SKM-1 treated with dmso at 0.1 percent for 144 hours (cell line): ENCODE data around the gene TMEM151B.
A peak's percentile ranks its signal among the peaks of the same experiment; 100 is the strongest.
"Not testable (repeated sequence)": the region's sequence is repeated elsewhere in the genome, so short reads cannot be mapped to it uniquely, and the experiment has no call there.

ENCODE experiments used
- DNase-seq: peaks from one replicate; lab custom pipeline; 2025; ENCODE audit not compliant: unreplicated experiment; lab: John Stamatoyannopoulos, UW

TMEM151B gene

DNA sequence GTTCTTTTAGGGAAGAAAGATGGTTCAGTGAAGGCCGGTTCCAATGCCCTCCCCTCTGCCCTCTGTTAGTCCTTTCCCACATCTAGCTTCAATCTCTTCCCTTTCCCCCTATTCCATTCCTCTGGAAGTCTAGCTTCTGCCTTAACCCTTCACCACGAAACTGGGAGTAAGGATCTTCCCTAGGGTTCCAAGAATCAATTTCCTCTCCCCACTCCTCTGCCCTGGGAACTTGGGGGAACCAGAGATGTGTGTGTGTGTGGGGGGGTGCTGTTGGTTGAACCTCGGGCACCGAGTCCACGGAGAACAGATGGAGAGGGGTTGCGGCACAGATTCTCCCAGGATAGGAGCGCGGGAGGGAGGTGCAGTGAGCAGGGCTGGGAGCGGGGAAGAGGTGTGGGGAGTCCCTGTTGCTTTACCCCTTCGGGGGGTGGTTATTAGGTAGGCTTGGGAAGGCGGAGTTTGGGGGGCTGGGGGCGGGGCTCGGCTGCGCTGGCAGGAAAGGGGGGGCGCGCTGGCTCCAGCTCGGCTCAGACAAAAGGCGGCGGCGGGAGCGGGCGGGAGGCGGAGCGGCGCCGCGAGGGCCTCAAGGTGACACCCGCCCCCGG lies at the start of gene TMEM151B:
TSS of gene TMEM151B (plus strand) at position 530 of the 605 bp plus-strand sequence. CDS start 293 bp downstream, outside the sequence.
- no peak for DNase-seq

DNA sequence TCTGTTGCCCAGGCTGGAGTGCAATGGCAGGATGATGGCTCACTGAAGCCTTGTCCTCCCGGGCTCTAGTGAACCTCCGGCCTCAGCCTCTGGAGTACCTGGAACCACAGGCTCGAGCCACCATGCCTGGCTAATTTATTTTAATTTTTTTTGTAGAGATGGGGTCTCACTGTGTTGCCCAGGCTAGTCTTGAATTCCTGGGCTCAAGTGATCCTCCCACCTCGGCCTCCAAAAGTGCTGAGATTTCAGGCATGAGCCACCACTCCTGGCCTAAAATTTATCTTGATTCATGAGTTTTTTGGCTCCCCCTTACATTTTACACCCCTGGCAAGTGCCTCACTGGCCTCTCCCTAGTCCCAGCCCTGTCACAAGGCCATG lies 49.3 kb upstream of the TMEM151B start:
- no peak for DNase-seq

DNA sequence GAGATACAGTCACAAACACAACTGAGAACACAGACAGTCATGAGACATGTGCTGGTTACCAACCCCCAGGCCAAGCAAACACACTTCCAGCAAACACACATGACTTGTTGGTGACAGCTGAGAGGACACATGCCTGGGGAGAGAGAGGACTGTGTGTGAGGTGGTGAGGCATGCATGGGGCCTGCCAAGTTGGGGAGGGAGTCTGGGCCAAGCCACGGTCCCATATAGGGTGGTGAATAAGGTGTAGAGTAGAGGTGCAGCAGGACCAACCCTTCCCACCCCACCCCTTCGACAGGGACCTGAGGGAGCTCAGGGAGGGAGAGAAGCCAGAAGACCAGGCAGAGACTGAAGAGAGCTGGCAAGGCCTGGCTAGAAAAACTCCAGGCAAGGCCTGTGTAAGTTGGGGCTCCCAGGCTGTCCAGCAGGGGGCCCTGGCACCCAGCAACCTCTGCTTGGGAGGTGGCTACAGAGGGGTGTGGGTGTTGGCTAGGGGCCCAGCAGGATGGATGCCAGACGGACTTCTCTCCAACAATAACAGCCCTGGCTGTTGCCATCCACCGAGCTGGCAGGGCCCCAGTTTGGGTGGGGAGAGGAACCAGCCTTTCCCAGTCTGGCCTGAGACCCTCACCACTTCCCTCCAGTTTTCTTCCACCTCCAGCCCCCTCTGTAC lies 48.8 kb upstream of the TMEM151B start:
- DNase-seq, result peak; percentile 82

DNA sequence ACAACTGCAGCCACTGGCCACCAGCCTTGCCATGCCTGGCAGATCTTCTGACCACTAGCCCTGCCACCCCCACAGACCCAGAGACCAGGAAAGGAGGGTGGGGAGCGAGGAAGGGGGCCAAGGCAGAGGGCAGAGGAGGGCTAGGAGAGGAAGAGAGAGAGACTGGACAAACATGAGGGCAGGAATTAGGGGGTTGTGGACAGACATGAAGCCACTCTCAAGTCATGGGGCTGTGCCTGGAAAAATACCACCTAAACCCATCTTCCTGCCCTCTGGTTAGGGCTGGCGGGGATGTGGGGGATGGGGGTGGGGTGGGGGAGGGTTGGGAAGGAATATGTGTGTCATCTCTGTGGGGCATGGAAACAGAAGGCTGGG lies 48.3 kb upstream of the TMEM151B start:
- no peak for DNase-seq

DNA sequence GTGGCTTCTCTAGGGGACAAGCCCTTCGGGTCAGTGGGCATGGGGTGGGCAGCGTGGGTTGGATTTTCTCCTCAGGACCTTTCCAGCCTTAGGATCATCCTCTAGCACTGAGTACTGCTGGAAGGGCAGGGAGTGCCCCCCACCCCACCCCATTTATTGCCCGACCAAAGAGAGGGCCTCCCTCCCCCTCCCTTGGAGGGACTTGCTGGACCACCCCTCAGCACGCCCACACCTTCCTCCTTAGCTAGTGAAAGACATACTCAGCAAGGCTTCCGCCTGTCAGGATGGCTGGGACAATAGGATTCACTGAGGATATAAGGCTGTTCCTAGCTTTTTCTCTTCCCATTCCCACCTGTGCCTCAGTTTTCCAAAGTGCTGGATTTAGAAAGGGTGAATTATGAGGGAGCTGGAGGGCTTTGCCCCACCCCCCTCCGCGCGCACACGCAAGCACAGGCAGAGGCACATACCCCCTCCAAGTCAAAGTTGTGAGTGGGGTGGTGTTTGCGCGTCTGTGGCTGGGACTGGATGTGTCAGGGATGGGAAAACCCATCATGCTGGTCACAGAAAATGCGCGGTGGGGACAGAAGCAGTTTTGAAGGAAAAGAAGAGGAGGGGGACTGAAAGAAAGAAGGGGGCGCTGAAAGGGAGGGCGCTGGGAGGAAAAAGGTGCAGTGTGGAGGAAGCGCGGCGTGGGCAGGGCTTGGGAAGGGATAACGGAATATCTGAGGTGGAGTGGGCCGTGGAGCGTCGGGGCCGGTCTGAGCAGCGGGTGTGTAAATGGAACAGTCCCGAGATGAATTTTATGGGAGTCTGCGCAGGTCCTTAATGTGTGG lies 47.5 kb upstream of the TMEM151B start:
- no peak for DNase-seq

DNA sequence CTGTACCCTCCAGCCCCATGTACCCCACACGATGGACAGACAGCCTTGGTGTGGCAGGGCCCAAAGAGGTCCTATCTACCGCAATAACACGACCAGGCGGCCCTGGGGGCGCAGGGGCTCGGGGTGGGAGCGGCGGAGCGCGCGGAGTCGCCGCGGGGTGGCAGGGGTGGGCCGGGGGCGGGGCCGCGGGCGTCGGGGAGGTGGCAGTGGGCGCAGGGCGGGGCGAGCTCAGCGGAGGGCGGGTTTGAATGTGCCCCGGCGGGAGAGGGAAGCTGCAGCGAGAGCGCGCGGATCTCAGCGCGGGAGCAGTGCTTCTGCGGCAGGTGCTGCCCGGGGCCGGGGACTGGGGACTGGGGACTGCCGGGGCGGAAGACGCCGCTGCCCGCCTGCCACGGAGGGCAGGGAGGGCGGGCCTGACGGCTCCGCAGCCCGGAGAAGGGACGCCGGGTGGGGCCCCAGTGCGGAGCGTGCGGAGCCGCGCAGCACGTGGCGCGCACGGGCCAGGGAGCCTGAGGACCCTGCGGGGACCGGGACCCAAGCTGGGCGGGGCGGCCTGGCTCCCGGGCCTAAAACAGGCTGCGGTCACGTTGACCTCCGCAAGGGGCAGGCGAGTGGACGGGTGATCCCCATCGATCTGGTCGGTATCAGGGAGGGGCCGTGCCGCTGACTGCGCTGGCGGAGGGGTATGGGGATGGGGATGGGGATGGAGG lies 46.8 kb upstream of the TMEM151B start, which contains the start of gene SLC29A1:
TSS of gene SLC29A1 (plus strand) at position 277 of the 710 bp plus-strand sequence. CDS start 3,719 bp downstream, outside the sequence.
- DNase-seq, result peak; percentile 84

DNA sequence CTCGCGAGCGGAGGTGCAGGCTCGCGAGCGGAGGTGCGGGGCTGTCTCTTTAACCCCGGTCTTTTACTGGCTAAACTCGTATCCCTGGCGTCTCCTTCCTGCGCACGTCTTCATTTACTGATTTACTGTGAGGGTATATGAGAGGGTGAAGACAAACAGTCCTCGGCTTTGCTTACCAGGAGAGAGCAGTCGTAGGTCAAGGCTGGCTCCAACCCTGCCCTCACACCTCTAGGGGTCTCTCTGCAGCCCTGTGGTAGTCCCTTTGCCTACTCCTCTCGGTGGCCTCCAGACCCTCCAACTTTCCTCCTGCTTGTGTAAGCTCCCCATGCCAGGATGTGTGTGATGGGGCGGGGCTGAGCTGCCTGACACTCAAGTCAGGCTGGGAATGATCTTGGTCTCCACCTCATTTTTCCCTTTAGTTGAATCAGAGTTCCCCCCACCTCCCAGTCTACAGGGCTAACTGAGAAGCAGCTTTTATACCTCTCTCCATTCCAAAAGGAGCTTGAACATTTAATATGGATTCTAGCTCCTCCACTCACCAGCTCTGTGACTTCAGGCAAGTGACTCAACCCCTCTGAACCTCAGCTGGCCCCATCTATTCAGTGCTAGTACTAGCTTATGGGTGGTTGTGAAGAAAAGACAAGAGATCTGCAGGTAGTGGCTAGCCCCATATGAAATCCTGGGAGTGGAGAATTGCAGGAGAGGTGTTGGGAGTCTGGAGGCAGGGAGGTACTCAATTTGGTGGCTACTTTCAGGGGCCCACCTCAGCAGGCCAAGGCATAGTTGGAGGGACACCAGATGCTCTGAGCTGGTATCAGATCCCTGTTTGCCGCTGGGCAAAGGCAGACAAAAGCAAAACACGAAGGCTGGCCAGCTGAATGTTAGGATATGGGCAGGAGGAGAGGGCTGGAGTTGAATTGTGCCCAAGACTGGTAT lies 46.0 kb upstream of the TMEM151B start:
- DNase-seq, result no peak

DNA sequence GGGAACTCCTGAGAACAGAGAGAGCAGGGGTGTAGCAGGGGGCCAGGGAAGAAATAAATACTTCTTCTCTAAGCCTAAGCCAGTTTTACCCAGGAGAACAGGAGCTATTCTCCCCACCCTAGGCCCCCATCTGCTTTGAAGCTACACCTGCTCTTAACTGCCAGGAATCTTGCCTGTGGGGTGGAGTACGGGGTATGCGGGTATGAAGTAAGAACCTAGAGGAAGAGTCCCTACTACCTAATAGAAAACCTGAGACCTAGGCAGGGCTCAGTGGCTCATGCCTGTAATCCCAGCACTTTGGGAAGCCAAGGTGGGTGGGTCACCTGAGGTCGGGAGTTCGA lies 45.3 kb upstream of the TMEM151B start:
- no peak for DNase-seq

DNA sequence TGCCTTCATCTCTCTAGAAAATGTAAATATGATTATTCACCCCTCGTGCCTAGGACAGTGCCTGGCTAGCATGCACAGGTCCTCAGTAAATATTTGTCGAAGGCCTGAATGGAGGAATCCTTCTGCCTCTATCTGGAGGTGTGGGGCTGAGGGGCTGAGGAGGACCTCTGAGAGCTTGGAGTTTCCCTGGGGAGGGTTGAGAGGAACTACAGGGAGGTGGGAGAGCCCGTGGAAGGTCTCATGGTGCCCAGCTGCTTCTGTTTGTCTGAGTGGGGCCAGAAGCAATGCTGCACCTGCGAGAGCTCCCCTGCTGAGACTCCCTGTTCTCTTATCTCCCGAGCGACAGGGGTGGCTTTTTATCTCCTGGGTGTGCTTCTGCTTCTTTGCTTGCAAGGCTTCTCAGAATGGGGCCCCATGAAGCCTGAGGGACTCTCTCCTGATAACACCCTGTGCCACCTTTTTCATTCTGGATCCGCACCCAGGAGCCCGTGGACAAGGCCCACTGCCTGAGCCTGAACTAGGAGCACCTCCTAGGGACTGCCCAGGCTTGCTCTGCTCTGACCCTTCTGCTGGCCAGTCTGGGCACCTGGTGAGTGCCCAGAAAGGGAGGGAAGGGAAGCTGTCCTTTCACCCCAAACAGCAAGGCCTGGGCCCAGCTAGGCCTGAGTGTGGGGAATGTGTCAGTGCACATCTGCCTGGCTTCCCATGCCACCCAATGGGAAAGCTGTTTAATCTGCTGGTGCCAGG lies 44.5 kb upstream of the TMEM151B start:
- DNase-seq, result no peak

DNA sequence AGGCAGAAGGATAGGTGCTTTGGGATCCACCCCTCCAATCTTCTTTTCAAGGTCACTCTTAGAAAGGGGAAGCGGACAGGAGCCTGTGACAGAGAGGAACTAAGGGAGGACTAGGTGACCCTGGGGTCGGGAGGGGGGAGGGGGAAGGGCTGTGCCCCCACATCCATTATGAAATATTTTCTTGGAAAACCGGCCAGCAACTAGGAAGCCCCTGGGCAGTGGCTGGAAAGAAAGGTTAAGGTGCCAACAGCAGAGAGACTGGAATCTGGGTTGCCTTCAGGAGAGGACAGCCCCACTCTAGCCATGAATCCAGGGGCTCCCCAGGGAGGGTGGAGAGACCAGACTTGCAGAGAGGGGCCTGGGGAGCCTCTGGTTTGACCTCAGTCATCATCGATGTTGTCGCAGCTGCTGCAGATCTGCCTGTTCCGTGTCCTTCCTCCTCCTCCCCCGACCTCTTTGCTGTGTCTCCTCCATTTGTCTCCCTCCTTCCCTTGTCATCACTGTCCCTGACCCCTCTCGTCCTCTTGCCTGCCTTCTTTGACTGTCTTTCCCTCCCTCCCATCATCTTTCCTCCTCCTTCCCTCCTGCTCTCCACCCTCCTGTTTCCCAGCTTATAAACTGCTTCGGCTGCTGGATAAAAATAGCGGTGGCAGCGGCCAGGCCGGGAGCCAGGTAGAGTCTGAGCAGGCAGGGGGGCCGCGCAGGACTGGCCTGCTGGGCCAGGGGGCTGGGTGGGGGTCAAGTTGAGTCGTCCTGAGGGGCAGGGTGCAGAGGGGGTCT lies 43.7 kb upstream of the TMEM151B start:
- DNase-seq, result peak; percentile 40

DNA sequence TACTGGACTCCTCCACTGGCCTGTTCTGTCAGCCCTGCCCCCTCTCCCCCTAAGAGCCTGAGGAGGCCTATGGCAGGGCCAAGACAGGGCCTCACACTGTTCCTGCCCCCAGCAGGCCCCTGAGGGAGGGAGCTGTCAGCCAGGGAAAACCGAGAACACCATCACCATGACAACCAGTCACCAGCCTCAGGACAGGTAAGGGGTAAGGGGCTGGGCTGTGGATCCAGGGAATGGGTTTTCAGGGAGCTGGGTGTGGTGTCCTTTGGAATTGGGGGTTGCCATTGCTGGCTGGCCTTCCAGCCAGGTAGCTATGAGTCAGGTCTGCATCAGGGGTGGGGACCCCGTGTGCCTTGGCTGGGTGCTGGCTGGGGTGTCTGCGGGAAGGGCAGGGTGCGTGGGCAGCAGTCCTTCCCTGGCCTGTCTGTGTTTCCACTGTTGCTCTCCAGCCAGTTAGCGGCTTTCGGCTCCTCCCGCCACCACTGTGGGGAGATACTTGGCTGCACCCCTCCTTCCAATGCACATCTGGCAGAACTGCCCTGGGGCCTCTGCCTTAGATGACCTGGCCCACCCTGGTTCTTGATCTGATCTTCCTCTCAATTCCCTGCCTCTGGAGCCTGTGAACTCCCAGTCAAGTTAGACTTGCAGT lies 43.0 kb upstream of the TMEM151B start:
- DNase-seq, result no peak

DNA sequence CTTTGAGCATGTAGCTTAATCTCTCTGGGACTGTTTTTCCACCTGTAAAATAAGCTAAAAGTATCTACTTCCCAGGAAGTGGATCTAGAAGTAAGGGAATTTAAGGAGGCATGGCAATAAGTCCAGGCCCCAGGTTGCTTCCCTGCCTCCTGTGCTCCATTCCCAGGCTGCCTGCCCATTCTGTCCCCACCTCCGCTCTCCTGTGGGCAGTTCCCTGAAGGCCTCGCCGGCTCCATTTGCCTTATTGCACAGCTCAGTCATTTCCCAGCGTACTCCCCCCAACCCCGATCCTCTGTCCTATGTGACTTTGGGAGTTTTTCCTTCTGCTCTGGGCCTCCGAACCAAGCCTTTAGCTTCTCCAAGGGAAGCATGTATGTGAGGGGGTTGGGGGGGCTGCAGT lies 42.2 kb upstream of the TMEM151B start:
- DNase-seq, result no peak

DNA sequence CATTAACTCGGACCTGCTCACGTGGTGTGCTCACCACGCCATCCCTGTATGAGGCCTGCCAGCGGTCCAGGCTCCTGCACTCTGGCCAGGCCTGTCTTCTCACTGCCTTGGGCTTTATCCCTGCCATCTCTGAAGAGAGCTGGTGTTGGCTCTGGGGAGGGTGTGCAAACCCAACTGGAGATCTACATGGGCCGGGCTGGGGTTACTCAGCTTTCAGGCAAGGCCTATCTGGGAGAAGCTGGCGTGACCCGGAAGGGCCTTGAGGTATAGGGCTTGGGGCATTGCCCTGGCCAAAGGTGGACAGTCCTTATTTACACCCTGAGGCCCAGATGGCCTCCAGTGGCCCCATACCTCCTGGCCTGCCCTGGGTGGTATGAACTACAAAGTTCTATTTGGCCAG lies 41.8 kb upstream of the TMEM151B start:
- no peak for DNase-seq

DNA sequence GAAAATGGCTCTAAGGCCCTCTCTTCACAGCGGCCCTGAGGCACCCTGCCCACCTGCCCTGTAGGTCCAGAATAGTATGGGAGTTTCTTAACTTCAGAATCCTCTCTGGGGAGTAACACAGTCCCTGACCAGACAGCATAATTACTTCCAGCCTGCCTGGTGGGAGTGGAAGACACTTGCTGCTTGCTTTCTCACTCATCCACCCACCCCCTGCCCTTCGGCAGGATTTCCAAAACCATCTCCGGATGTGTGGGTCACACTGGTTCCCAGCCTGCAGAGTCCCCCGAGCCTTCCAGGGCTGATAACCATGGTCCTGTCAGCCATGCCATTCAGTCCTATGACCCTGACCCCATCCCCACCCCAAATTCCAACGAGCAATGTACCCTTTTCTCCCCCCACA lies 41.4 kb upstream of the TMEM151B start:
- DNase-seq, result no peak

DNA sequence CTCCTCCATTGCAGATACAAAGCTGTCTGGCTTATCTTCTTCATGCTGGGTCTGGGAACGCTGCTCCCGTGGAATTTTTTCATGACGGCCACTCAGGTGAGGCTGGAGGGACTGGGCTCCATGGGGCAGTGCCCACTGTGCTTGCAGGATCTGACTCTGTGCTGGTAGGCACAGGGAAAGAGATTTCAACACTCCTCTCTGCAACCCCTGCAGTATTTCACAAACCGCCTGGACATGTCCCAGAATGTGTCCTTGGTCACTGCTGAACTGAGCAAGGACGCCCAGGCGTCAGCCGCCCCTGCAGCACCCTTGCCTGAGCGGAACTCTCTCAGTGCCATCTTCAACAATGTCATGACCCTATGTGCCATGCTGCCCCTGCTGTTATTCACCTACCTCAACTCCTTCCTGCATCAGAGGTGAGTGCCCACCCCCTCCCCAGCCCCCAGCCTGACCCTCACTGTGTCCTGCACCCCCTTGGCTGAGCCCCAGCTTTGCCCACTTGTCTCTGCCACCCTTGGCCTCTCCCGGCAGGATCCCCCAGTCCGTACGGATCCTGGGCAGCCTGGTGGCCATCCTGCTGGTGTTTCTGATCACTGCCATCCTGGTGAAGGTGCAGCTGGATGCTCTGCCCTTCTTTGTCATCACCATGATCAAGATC lies 40.7 kb upstream of the TMEM151B start:
- no peak for DNase-seq

DNA sequence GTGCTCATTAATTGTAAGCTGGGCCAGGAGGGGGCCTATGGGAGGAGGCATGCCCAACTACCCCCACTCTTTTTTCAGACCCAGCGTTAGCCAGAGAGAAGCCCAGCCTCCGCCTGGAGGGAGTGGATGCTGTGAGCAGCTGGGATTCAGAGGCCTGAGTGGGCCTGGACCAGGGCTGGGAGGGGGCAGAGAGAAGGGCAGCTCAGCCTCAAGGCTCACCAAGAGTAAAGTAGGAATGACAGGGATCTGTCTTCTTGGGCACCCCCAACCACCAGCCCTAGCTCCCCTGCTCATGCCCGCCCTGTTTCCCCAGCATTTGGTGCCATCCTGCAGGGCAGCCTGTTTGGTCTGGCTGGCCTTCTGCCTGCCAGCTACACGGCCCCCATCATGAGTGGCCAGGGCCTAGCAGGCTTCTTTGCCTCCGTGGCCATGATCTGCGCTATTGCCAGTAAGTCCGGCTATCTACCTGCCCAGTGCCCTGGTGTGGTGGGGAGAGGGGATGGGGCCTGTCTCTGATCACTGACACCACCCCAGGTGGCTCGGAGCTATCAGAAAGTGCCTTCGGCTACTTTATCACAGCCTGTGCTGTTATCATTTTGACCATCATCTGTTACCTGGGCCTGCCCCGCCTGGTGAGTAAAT lies 40.1 kb upstream of the TMEM151B start:
- DNase-seq, result no peak

DNA sequence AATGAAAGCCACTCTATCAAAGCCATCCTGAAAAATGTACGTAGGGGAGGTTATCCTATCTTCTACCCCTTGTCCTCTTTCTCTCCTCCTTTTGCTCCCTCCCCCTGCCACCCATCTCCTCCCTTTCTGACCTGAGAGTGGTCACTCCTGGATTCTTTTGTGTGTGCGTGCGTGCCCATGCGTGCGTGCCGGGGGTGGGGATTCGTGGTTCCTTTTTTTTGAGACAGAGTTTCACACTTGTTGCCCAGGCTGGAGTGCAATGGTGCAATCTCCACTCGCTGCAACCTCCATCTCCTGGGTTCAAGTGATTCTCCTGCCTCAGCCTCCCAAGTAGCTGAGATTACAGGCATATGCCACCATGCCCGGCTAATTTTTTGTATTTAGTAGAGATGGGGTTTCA lies 38.8 kb upstream of the TMEM151B start:
- not testable (repeated sequence) for DNase-seq
